ENCODE results near the gene SLC24A2. TPM values are rescaled to one million over a fixed set of nuclear protein-coding genes. Genes with fewer than 3 reads are reported as not detected.

The SLC24A2 gene
- total RNA-seq, 2 donors from 2014 or later, result not detected

DNA sequence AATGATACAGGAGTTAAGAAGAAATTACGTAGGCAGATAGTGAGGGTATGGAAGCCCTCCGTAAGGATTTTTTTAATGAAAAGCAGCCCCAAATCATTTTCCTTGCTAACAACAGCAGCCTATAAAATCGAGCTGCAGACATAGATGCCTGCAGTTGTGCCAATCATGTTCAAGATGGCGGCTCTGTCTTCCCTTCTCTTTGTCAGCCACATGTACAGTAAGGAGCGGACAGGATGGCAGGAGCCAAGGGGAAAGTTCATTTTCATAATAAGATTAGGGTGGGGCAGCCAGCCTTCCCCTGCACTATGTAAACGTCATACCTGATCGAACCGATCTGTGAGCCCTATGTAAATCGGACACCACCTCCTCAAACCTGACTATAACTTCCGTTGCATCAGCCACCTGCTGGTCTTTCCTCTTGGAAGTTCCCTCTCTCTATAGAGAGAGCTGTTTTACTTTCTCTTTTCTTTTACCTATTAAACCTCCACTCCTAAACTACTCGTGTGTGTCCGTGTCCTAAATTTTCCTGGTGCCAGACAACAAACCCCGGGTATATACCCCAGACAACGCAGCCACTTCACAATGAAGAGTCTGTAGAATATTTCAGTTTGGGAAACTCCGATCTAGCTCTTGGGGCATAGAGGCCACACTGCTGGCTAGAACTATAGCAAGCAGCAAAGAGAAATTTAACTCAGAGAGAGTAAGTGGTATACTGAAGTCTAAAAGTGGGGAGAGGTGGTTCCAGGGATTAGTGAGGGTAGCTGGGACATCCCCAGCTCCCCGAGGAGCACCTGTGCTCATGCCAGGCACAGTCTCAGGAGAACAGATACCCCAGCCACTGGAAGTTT is 20.8 kb upstream of the SLC24A2 start:
- Histone ChIP-seq H3K4me3 (no peak overlapping the region), H3K27ac (no peak overlapping the region), H3K27me3 (no peaks in the 10 kb centered on the region), H3K4me1 (no peaks in the 10 kb centered on the region), H3K36me3 (no peaks in the 10 kb centered on the region), H3K9me3 (peaks cover 0 to 10% of the 10 kb centered on the region in 2 donors)
- TF ChIP-seq, protein P1, sequence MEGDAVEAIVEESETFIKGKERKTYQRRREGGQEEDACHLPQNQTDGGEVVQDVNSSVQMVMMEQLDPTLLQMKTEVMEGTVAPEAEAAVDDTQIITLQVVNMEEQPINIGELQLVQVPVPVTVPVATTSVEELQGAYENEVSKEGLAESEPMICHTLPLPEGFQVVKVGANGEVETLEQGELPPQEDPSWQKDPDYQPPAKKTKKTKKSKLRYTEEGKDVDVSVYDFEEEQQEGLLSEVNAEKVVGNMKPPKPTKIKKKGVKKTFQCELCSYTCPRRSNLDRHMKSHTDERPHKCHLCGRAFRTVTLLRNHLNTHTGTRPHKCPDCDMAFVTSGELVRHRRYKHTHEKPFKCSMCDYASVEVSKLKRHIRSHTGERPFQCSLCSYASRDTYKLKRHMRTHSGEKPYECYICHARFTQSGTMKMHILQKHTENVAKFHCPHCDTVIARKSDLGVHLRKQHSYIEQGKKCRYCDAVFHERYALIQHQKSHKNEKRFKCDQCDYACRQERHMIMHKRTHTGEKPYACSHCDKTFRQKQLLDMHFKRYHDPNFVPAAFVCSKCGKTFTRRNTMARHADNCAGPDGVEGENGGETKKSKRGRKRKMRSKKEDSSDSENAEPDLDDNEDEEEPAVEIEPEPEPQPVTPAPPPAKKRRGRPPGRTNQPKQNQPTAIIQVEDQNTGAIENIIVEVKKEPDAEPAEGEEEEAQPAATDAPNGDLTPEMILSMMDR (IDR thresholded peaks at IDR 0.05), result no peak
- DNase-seq (ENCODE audit: low spot score), result no peak

DNA sequence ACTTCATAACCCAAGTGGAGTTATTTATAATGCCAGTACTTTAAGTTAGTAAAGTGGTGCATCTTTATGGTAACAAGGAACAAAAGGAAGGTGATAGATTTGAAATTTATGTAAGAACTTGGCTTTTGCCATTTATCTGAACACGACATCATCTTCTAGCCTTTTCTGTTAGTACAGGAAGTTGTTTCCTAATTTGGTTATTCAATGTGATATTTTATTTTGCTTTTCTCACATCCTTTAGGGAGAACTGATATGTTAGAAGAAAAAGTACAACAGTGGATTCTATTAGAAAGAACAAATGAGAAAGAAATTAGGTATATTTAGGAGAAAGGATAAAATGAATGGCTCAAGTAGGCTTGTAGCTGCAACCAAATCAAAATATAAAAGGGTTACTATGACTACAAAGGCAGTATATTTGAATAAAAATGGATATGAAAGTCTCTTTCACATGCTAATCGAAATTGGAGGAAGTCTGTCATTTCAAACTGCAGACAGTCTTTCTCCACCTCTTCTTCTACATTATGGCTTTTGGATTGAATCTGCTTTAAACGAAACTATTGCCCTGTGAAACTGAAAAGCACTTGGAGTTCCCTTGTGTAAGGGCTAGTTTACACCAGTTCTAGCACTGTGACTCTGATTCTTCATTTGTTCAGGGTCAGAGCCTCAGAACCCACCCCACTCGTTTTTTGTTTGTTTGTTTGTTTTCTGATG is 18.5 kb upstream of the SLC24A2 start:
- Histone ChIP-seq H3K27ac (no peak overlapping the region), H3K4me1 (no peaks in the 10 kb centered on the region), H3K36me3 (no peaks in the 10 kb centered on the region), H3K9me3 (peaks cover 0 to 4% of the 10 kb centered on the region in 2 donors), H3K27me3 (no peaks in the 10 kb centered on the region), H3K4me3 (no peak overlapping the region)
- no peak for DNase-seq (ENCODE audit: low spot score)
- TF ChIP-seq, protein P1 (IDR thresholded peaks at IDR 0.05), result no peak

DNA sequence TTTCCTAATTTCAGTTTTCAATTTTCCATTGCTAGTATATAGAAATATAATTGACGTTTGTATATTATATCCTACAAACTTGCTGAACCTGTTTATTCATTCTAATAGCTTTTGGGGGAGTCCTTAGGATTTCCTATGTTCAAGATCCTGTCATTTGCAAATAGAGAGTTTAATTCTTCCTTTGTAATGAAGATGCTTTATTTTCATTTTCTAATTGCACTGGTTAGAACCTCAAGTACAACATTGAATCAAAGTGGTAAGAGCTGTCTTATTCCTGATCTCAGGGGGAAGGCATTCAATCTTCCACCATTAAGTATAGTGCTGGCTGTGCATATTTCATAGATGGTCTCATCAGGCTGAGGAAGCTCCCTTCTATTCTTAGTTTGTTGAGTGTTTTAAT is 15.6 kb upstream of the SLC24A2 start:
- no peaks in the 10 kb centered on the region for H3K4me1 ChIP-seq
- no peaks in the 10 kb centered on the region for H3K9me3 ChIP-seq
- TF ChIP-seq, protein P1 (IDR thresholded peaks at IDR 0.05), result no peak
- H3K27ac ChIP-seq, result no peak overlapping the region
- no peaks in the 10 kb centered on the region for H3K27me3 ChIP-seq
- no peak for DNase-seq (ENCODE audit: low spot score)
- H3K36me3 ChIP-seq, result no peaks in the 10 kb centered on the region
- H3K4me3 ChIP-seq, result no peak overlapping the region

DNA sequence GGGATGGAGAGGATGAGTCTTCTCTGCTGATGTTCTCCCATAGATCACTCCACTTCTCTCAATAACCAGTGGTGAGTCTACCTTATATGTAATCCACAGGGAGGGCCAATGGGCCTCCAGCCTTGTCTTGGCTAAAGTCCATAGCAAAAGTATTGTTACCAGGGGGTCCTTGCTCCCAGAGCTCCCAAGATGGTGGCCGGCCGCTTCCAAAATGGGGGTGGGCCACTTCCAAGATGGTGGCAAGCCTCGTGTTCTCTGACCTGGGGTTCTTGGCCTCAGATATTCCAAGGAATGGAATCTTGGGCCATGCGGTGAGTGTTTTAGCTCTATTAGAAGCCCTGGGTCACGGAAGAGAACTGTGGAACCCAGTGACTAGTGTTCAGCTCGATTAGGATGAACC is 12.0 kb upstream of the SLC24A2 start:
- no peak overlapping the region for H3K4me3 ChIP-seq
- H3K4me1 ChIP-seq, result no peaks in the 10 kb centered on the region
- H3K27me3 ChIP-seq, result no peaks in the 10 kb centered on the region
- H3K27ac ChIP-seq, result no peak overlapping the region
- DNase-seq (ENCODE audit: low spot score), result no peak
- no peaks in the 10 kb centered on the region for H3K36me3 ChIP-seq
- H3K9me3 ChIP-seq, result no peaks in the 10 kb centered on the region
- TF ChIP-seq, protein P1 (IDR thresholded peaks at IDR 0.05), result no peak

DNA sequence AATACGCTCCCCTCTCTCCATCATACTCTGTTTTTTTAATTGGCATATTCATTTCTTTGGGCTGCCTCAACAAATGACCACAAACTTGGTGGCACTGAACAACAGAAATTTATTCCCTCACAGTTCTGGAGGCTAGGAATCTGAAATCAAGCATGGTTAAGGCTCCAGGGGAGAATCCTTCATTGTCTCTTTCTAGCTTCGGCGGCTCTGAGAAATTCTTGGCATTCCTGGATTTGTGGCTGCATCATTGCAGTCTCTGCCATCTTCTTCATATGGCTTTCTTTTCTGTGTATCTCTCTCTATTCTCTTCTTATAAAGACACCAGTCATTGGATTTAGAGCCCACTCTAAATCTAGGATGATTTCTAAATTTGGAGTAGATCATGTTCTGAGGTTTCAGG is 10.9 kb upstream of the SLC24A2 start:
- DNase-seq (ENCODE audit: low spot score), result no peak
- TF ChIP-seq, protein P1 (IDR thresholded peaks at IDR 0.05), result no peak
- H3K27ac ChIP-seq, result no peak overlapping the region
- no peaks in the 10 kb centered on the region for H3K36me3 ChIP-seq
- H3K27me3 ChIP-seq, result no peaks in the 10 kb centered on the region
- H3K4me3 ChIP-seq, result no peak overlapping the region
- no peaks in the 10 kb centered on the region for H3K4me1 ChIP-seq
- no peaks in the 10 kb centered on the region for H3K9me3 ChIP-seq

Data from right atrium auricular region (tissue), 2 donors.